NCI-H2227 (cell line): ENCODE measurements around the gene TBC1D16.

Experiments
- DNase-seq: peaks from one replicate; lab custom pipeline; 2025; ENCODE audit not compliant: unreplicated experiment; lab: John Stamatoyannopoulos, UW

The TBC1D16 gene

GRCh38 chr17:79929257-79930061 is 106.2 kb downstream of the TBC1D16 start:
- no peak for DNase-seq

GRCh38 chr17:79928502-79929256 is 107.0 kb downstream of the TBC1D16 start:
- no peak for DNase-seq

DNA sequence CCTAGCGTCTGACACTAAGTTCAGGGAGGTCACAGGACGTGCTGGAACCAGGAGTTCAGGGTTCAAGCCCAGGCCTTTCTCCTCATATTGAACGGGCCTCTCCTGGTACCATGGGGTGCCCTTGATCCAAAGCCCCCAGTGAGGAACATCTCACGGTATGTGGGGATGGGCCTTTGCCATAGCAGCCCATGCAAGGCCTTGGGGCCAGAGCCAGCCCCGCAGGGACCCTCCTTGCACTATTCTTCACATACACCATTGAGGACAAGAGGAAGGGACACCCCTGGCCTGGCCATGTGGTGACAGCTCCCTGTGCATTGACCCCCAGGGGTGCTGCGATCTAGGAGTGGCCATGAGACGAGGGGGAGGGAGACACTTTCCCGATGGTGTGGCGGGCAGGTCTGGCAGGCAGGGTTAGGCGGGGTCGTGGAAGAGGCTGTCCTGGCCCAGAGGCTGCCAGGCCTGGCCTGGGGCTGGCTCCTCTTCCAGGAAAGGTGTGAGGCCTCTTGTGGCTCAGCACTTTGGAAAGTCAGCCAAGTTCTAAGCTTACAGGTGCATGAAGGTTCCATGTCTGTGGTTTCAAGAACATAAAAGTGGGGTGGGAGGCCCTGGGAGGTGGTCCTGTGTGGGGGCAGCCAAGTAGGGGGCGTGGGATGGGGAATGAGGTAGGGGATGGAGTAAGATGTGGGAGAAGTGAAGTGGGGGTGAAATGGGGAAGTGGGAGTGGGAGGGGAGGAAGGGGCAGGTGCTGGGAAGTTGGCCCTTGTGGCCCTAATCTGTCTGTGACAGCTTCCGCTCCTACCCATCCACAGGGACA is 107.8 kb downstream of the TBC1D16 start:
- no peak for DNase-seq

DNA sequence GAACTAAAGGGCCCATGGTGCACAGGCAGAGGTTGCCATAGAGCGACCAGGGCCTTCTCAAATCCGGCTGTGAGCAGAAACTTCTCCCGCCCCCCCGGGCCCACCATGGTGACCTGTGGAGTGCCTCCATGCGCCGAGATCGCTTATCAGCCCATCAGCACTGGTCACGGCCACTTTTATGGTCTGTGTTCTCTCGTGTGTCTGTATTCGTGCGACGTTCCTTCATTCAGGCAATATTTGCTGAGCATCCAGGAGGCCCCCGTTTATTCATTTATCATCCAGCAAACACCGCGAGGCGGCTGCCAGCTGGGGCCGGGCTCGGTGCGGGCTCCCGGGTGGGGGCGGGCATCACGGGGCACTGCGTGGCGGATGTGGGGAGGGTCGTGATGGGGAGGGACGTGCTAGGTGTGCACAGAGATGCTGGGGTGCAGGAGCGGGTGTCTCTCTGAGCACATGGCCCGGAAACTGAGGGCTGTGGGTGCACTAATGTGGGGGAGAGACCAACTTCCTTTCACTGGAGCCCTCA is 108.5 kb downstream of the TBC1D16 start:
- no peak for DNase-seq

DNA sequence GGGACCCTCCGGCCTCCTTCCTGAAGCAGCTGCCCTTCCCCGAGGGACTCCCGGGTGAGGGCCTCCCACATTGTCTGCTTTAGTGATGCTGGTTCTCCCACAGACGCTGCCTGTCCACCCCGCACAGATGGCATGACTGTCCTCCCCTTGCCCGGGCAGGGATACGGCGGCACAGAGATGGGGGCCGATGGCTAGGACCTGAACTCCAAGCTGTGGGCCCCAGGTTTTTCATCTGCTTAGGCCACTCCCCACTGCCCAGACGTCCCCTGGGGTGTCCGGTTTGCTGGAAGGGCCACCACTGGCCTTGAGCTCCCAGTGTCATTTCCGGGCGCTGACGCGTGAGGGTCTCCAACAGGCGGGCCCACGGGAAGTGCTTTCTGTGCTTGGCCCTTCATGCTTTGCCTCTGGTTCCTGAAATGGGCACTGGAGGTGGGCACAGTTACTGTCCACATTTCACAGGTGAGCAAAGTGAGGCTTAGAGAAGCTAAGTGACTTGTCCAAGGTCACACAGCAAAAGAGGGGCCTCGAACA is 109.0 kb downstream of the TBC1D16 start:
- no peak for DNase-seq

GRCh38 chr17:79926142-79926604 is 109.5 kb downstream of the TBC1D16 start:
- no peak for DNase-seq

GRCh38 chr17:79925242-79925957 is 110.3 kb downstream of the TBC1D16 start:
- DNase-seq: no peak

GRCh38 chr17:79924639-79924976 is 111.1 kb downstream of the TBC1D16 start:
- no peak for DNase-seq

DNA sequence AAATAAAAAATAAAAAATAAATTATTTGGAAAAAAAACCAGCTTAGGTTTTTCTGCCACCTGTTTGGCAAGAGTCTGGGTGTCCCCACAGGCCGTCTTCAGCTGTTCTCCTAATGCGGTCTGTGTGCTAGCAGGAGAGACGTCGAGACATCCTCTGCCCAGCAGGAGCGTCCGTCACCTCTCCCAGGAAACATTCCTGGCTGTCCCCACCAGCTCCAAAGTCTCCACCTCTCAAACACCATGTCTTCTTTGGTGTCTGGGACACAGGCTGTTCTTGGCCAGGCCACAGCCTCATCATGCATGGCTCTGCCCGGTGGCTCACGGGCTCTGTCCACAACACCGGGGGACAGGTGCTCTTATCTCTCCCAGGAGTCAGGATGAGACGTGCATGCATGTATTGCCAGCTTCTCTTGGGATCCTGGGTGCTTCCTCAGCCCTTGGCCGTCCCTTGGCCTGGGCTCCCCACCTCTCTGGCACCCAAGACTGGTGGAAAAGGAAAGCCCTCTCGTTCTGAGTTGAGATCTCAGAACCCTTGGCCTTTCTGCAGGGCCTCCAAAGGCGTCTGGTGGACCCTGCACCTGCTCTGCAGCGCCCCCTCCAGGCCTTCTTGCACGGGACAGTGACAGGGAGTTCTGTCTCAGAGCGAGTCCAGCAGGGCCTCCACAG is 111.6 kb downstream of the TBC1D16 start:
- peak; percentile 54 for DNase-seq

DNA sequence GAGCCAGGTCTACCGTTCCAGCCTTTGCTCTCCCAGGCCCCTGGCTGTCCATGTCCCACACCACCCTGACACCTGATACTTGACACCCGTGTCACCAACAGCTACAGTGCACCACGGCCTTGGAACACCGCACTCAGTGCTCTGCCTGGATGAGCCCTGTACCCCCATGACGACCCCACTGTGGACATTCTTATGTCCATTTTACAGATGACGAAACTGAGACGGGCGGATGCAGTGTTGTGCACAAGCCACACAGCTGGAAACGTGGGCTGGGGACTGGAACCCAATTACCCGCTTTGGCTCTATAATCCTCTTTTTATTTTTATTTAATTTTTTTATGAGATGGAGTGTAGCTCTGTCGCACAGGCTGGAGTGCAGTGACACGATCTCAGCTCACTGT is 112.9 kb downstream of the TBC1D16 start:
- no peak for DNase-seq

- peak; percentile 39 for DNase-seq
These were observed 113.5 kb downstream of the TBC1D16 start for GRCh38 chr17:79922116-79922601.

DNA sequence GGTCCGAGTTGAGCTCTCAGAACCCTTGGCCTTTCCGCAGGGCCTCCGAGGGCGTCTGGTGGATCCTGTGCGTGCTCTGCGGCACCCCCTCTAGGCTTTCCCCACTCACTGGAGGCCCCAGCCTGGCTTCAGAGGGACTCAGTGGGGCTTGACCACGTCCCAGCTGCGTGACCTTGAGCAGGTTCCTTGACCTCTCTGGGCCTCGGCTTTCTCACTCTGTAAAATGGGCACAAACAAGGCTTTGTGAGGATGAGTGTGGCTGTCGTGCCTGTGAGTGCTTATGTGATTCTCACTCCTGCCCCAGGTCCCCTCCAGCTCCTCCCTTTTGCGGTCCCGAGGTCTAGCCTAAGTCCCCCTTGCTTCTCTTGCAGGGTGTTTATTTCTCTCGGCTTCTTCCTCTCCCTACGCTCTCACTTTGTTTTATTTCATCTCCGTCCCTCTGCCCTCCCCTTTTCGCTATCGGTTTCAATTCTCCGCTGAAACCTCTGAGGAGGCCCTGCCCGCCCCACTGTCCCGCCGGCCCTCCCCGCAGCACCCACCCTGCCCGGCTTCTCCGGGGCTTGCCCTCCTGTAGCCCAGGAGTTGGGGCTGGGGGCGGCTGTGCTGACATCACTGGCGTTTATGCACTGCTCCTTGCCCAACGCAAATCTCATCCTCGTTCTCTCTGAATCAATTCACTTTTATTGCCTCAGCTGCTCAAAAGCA is 114.1 kb downstream of the TBC1D16 start:
- no peak for DNase-seq

DNA sequence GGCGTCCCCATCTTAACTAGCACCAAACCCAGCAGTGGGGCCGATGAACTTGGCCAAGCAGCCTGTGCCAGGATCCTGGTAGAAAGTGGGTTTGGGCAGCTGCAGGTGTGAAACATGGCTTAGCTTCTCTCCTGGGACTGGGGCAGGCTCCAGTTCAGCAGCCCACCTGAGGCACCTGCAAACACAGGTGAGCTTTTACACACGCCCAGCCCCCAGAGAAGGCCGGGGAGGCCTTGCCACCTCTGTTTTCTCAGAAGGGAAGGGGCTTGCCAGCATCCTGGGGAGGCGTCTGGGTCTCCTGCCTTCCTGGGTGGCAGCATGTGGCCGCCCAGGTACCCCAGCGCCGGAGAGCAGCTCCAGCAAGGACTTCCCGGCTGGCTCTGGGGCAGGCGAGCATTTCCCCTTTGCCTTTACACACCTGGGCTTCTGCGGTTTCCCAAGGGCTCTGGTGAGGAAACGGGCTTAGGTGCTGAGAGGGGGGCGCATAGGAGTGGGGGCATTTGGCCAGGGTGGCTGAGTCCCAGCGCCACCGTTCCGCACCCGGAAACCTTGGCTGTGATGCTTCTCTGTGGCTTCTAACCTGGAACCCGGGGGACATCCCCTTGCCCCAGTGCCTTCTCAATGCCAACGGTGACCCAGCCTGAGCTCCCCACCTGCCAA is 114.8 kb downstream of the TBC1D16 start:
- DNase-seq: no peak

DNA sequence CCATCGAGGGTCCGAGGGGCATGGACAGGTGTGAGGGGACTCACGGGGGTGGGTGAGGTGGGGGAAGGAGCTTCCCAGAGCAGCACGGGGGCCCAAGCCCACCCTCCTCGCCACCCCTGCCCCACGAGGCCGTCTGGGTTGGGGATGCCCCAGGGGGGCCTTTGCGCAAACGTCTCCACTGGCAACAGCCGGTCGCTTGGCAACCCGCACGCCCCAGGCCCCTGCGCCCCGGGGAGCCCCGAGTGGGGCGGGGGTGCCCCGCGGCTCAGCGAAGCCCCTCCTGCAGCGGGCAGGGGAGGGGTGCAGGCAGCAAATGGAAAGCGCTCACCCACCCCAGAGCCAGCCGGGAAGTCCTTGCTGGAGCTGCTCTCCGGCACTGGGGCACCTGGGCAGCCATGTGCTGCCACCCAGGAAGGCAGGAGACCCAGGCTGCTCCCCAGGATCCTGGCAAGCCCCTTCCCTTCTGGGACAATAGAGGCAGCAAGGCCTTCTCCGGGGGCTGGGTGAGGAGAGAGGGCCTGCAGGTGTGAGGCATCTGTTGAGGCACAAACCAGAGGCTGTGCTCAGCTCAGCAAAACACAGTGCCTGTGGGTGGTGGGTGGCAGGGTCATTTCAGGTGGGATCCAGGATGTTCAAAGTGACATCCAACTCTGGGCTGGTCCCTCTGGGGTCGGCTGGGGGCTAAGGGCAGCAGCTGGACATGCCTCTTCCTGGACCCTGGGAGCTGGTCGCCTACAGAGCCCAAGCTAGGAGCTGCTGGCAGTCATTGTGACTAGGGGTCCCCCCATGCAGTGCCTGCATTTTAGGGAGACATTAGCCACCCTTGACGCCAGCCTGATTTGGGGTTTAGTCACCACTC is 115.6 kb downstream of the TBC1D16 start:
- no peak for DNase-seq

DNA sequence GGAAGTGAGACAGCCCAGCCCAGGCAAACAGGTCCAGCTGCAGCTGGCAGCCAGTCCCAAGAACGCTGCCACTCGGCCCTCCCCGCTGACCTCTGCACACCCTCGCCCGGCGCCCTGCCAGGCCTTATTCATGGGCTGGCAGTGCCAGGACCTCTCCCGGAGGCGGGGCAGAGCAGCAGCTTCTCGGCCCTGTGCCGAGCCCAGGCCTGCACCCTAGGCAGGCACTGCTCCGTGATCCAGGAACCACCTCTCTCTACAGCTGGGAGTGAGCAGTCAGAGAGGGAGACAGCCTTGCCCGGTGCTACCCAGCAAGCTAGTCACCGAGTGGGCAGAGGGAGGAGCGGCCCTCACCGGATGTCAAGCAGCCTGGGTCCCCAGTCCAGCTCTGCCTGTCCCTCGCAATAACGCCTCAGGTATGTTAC is 116.5 kb downstream of the TBC1D16 start:
- DNase-seq: no peak

DNA sequence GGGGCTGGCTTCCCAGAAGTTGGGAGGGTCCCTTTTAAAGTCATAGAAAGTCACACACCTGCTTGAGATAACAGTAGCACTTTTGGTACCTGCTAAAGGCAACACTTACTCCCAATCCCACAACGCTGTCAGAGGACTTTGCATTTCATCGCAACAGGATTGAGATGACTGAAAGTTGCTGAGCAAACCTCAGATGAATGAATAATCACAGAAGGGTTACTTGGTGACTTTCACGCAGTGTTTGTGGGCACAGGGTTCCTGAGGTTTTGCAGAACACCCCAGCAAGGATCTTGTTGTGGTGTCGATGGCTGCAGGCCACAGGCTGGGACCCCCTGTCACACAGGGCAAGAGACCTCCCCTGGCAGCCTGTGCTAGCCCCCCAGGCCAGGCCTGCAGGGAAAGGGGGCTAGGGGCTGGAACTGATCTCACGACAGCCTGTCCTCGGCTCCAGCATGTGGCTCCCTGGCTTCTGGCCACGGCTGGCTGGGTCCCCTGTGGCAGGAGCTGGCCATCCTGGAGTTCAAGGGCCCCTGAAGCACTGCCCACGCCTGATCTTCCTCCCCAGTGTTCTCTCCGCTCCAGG is 117.0 kb downstream of the TBC1D16 start:
- DNase-seq: no peak

- DNase-seq: no peak
These were observed 117.7 kb downstream of the TBC1D16 start for GRCh38 chr17:79917902-79918484.
